HepG2 (cell line): ENCODE results near the gene TRAPPC1. TPM values are rescaled to one million over a fixed set of nuclear protein-coding genes. Genes with fewer than 3 reads are reported as not detected.

ENCODE experiments used
- ATAC-seq: fragments of 200-7000 bp; cut with Tn5 transposase; 3 replicates; pipeline ENCODE4 v1.9.1; 2020; ENCODE audit warnings: mild to moderate bottlenecking, moderate library complexity
- BruUV-seq: library from RNA; stranded (reverse); fragments of 400-500 nt; replicated peaks from 2 replicates; lab custom pipeline; 2021; lab: Mats Ljungman, UMichigan
- CTCF ChIA-PET: fragments of 300-600 bp; formaldehyde crosslinking; extraction: SDS; loops from one replicate; lab custom pipeline; 2021; ENCODE audit warnings: low total read pairs, inconsistent platforms, low intra/inter-chr PET ratio; lab: Yijun Ruan, JAX
- POLR2A ChIA-PET: fragments of 350-600 bp; sonication (Branson Sonifier 250); formaldehyde crosslinking; loops from one replicate; lab custom pipeline; 2020; ENCODE audit warnings: antibody characterized with exemption, inconsistent platforms; lab: Yijun Ruan, JAX
- DNase-seq: peaks from one replicate; pipeline ENCODE4 v3.0.0-alpha.2; 2015; ENCODE audit warnings: low spot score
- FAIRE-seq: peaks from 3 replicates; lab custom pipeline; 2011; peaks lifted over from hg19 to GRCh38; lab: Jason Lieb, UNC
- H2AFZ ChIP-seq: one replicate; pipeline ENCODE4 v1.6.1; 2011; ENCODE audit warnings: low read length, inconsistent platforms
- H3K27ac ChIP-seq: fragments of 300-600 bp; 3 replicates; pipeline ENCODE4 v1.8.0; 2011; ENCODE audit warnings: mixed run types, mild to moderate bottlenecking, mixed read lengths, low read length, inconsistent platforms; ENCODE audit not compliant: insufficient read depth; ENCODE audit errors: extremely low read length
- H3K27me3 ChIP-seq, 2 experiments: fragments of 200-600 bp in 1 of 2; 2 replicates in 1 of 2; 3 replicates in 1 of 2; pipeline versions ENCODE4 v1.6.0 to v1.8.0; 2011; ENCODE audit warnings: low read length in 2 of 2, mild to moderate bottlenecking in 2 of 2, moderate library complexity in 2 of 2, inconsistent platforms in 1 of 2; ENCODE audit not compliant: insufficient read depth in 2 of 2, control insufficient read depth in 1 of 2
- H3K36me3 ChIP-seq, 2 experiments: fragments of 200-600 bp in 1 of 2; replicated peaks in 1 of 2; 2 replicates in 1 of 2; 3 replicates in 1 of 2; pipeline versions ENCODE4 v1.5.1 to v1.8.0; 2011; ENCODE audit warnings: low read length in 2 of 2, inconsistent platforms in 1 of 2; ENCODE audit not compliant: insufficient read depth in 2 of 2, control insufficient read depth in 1 of 2
- H3K4me1 ChIP-seq: 2 replicates; pipeline ENCODE4 v1.5.1; 2012; ENCODE audit warnings: low read length, inconsistent platforms; ENCODE audit not compliant: insufficient read depth
- H3K4me2 ChIP-seq: 2 replicates; pipeline ENCODE4 v1.6.0; 2011; ENCODE audit warnings: low read depth, low read length, inconsistent platforms
- H3K4me3 ChIP-seq, 3 experiments: fragments of 200-600 bp in 1 of 3; sonication (generic), shearing (Covaris generic) in 1 of 3; replicated peaks in 1 of 3; 2 replicates each; pipeline ENCODE4 v1.5.1; 2011 to 2016; ENCODE audit warnings: low read length in 3 of 3, inconsistent platforms in 2 of 3, low read depth in 2 of 3, mild to moderate bottlenecking in 2 of 3, control low read depth in 1 of 3, mixed read lengths in 1 of 3; ENCODE audit not compliant: insufficient read depth in 1 of 3
- H3K79me2 ChIP-seq: one replicate; pipeline ENCODE4 v1.6.1; 2011; ENCODE audit warnings: low read length, inconsistent platforms; ENCODE audit not compliant: insufficient read depth
- H3K9ac ChIP-seq: 2 replicates; pipeline ENCODE4 v1.6.0; 2011; ENCODE audit warnings: mild to moderate bottlenecking, low read depth, low read length, inconsistent platforms; ENCODE audit not compliant: insufficient read depth
- H3K9me3 ChIP-seq: 2 replicates; pipeline ENCODE4 v1.5.1; 2012; ENCODE audit warnings: mild to moderate bottlenecking, low read length
- H4K20me1 ChIP-seq: 2 replicates; pipeline ENCODE4 v1.6.0; 2011; ENCODE audit warnings: inconsistent platforms, mild to moderate bottlenecking, low read length, moderate library complexity; ENCODE audit not compliant: insufficient read depth
- FOXA3 ChIP-seq: IDR thresholded peaks from 2 replicates; pipeline ENCODE4 v1.6.1; 2016; ENCODE audit warnings: missing genetic modification reagents, missing compliant biosample characterization
- IKZF1 ChIP-seq: fragments of 450-650 bp; IDR thresholded peaks from 2 replicates; pipeline ENCODE4 v1.7.1; 2016
- NFYC ChIP-seq: IDR thresholded peaks from 2 replicates; pipeline ENCODE4 v1.6.1; 2016; ENCODE audit warnings: missing genetic modification reagents, missing compliant biosample characterization
- RNF2 ChIP-seq: fragments of 450-650 bp; conservative IDR thresholded peaks from 2 replicates; pipeline ENCODE4 v1.6.1; 2016; ENCODE audit warnings: low read depth
- TAF15 ChIP-seq: fragments of 200-400 bp; formaldehyde crosslinking; IDR thresholded peaks from one replicate; pipeline ENCODE4 v1.6.1; 2018; ENCODE audit warnings: mild to moderate bottlenecking, low read depth, low read length; ENCODE audit not compliant: poor library complexity, severe bottlenecking
- TARDBP ChIP-seq: sonication (generic); formaldehyde crosslinking; IDR thresholded peaks from 2 replicates; pipeline ENCODE4 v1.8.0; 2022; ENCODE audit warnings: mild to moderate bottlenecking, missing genetic modification reagents
- TOE1 ChIP-seq: sonication (generic); formaldehyde crosslinking; IDR thresholded peaks from 2 replicates; pipeline ENCODE4 v1.4.0; 2020; ENCODE audit warnings: mild to moderate bottlenecking, missing genetic modification reagents
- ZNF564 ChIP-seq: sonication (generic); formaldehyde crosslinking; IDR thresholded peaks from 2 replicates; pipeline ENCODE4 v1.8.1; 2023; ENCODE audit warnings: mild to moderate bottlenecking, missing genetic modification reagents
- ZNF615 ChIP-seq: sonication (generic); formaldehyde crosslinking; IDR thresholded peaks from 2 replicates; pipeline ENCODE4 v1.5.0; 2020; ENCODE audit warnings: mild to moderate bottlenecking, missing genetic modification reagents, borderline replicate concordance
- ZNF768 ChIP-seq: sonication (generic); formaldehyde crosslinking; IDR thresholded peaks from 2 replicates; pipeline ENCODE4 v1.4.0; 2020; ENCODE audit warnings: missing genetic modification reagents
- ZSCAN22 ChIP-seq: sonication (generic); formaldehyde crosslinking; IDR thresholded peaks from 2 replicates; pipeline ENCODE4 v1.4.0; 2020; ENCODE audit warnings: mild to moderate bottlenecking, missing genetic modification reagents
- ZZZ3 ChIP-seq: sonication (generic); formaldehyde crosslinking; IDR thresholded peaks from 2 replicates; pipeline ENCODE4 v1.4.0; 2020; ENCODE audit warnings: missing genetic modification reagents, mild to moderate bottlenecking, borderline replicate concordance
- WGBS: methylation state at CpG from one replicate; pipeline ENCODE4 v1.1.6; 2017; ENCODE audit warnings: low lambda C conversion rate; 5-methylcytosine and 5-hydroxymethylcytosine counted together
- in situ Hi-C: cut with HindIII; loops from 2 replicates; pipeline ENCODE4 v1.10.0; 2017; ENCODE audit warnings: low pct_unique_long_range_greater_than_20kb; ENCODE audit not compliant: extremely low pct_ligation_motif_present
- intact Hi-C: fragments of 100-400 bp; cut with micrococcal nuclease; formaldehyde crosslinking; loops from one replicate; pipeline ENCODE4 v1.10.0; 2022; ENCODE audit not compliant: unreplicated experiment
- polyA plus RNA-seq, 8 experiments: library from polyadenylated mRNA; depleted of rRNA in 3 of 8; stranded (reverse) in 7 of 8; unstranded in 1 of 8; fragments of >200 nt; fragmentation: Illumina TruSeq in 4 of 8; extraction: Trizol in 4 of 8; gene quantifications; 2 replicates each; pipeline versions ENCODE4 v1.2.1 to v1.2.3, GENCODE V29; 2011 to 2016; ENCODE audit warnings: low read depth in 4 of 8, missing spikeins in 1 of 8, mixed read lengths in 1 of 8; ENCODE audit not compliant: insufficient read depth in 1 of 8
- total RNA-seq, 5 experiments: library from RNA; depleted of rRNA; stranded (reverse); fragments of >200 nt; fragmentation: Illumina TruSeq; extraction: Trizol; gene quantifications; 2 replicates each; pipeline ENCODE4 v1.2.3, GENCODE V29; 2016; ENCODE audit warnings: low read depth in 1 of 5
- TF ChIP-seq, protein P1 (sequence below): sonication (generic); formaldehyde crosslinking; IDR thresholded peaks from 2 replicates; pipeline ENCODE4 v1.4.0; 2020; ENCODE audit warnings: missing genetic modification reagents
- TF ChIP-seq, protein P2 (sequence below): sonication (generic); formaldehyde crosslinking; IDR thresholded peaks from 2 replicates; pipeline ENCODE4 v1.4.0; 2020; ENCODE audit warnings: missing genetic modification reagents

Gene TRAPPC1
- total and polyA plus RNA-seq, 2 of the 13 experiments (the other 11 are each of a cell fraction or from before 2014, with no cell fraction given) = 28.1 to 44.9 TPM

DNA sequence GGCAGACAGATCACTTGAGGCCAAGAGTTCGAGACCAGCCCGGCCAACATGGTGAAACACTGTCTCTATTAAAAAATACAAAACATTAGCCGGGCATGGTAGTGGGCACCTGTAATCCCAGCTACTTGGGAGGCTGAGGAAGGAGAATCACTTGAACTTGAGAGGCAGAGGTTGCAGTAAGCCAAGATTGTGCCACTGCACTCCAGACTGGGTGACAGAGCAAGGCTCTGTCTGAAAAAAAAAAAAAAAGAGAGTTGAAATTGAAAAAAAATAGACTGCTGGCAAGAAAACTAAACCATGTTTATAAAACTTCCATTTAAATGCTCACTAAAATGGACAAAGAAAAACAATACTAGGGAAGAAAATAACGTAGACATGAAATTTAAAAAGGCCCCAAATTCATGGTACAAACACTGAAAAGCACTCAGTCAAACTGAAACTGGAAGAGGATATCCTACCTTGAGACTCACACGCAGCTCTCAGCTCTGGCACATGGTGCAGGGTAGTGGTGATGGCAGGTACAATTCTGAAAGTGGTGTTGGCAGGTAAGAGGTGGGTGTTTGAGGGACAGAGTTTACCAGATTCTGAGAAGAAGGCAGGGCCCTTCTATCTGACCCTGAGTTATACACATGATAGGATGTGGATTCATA lies 19.5 kb upstream of the TRAPPC1 start:
- in situ Hi-C loops (no loop called here), intact Hi-C loops (no loop called here)
- POLR2A ChIA-PET = no interaction called here
- DNase-seq (no peak), ATAC-seq (no peak), FAIRE-seq (no peak)
- Histone ChIP-seq H3K79me2 (no peaks in the 10 kb centered on the region), H2AFZ (no peak overlapping the region), H3K4me2 (no peak overlapping the region), H3K36me3 (peaks cover 1 to 28% of the 10 kb centered on the region in 2 experiments; a peak in 2 of 5 replicates), H3K27ac (no peak overlapping the region), H4K20me1 (no peaks in the 10 kb centered on the region), H3K4me1 (no peaks in the 10 kb centered on the region), H3K9ac (no peak overlapping the region), H3K27me3 (no peaks in the 10 kb centered on the region), H3K4me3 (no peak overlapping the region), H3K9me3 (no peaks in the 10 kb centered on the region)
- 78% methylated on average over 5 of the region's 5 CpGs for WGBS
- no peak for TF ChIP-seq ZNF564 (CRISPR knock-in tag)
- TF ChIP-seq, protein P1, sequence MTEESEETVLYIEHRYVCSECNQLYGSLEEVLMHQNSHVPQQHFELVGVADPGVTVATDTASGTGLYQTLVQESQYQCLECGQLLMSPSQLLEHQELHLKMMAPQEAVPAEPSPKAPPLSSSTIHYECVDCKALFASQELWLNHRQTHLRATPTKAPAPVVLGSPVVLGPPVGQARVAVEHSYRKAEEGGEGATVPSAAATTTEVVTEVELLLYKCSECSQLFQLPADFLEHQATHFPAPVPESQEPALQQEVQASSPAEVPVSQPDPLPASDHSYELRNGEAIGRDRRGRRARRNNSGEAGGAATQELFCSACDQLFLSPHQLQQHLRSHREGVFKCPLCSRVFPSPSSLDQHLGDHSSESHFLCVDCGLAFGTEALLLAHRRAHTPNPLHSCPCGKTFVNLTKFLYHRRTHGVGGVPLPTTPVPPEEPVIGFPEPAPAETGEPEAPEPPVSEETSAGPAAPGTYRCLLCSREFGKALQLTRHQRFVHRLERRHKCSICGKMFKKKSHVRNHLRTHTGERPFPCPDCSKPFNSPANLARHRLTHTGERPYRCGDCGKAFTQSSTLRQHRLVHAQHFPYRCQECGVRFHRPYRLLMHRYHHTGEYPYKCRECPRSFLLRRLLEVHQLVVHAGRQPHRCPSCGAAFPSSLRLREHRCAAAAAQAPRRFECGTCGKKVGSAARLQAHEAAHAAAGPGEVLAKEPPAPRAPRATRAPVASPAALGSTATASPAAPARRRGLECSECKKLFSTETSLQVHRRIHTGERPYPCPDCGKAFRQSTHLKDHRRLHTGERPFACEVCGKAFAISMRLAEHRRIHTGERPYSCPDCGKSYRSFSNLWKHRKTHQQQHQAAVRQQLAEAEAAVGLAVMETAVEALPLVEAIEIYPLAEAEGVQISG (CRISPR knock-in tag) = no peak
- no peak for TF ChIP-seq ZZZ3
- no TSS peak for BruUV-seq
- CTCF ChIA-PET = no interaction called here

DNA sequence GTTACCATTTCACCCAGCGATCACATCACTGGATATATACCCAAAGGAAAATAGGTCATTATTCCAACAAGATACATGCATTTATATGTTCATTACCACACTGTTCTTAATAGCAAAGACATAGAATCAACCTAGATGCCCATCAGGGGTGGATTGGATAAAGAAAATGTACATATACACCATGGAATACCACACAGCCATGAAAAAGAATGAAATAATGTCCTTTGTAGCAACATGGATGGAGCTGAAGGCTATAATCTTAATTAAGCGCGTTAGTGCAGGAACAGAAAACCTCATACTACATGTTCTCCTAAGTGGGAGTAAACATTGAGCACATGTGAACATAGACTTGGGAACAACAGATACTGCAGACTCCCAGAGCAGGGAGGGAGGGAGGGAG lies 18.8 kb upstream of the TRAPPC1 start:
- H3K36me3 ChIP-seq = peaks cover 3 to 35% of the 10 kb centered on the region in 2 experiments; a peak in 3 of 5 replicates
- ATAC-seq (no peak), DNase-seq (no peak), FAIRE-seq (no peak)
- no peaks in the 10 kb centered on the region for H3K9me3 ChIP-seq
- intact Hi-C loops (no loop called here), in situ Hi-C loops (no loop called here)
- ChIA-PET CTCF (no interaction called here), POLR2A (no interaction called here)
- H3K4me3 ChIP-seq = no peak overlapping the region
- no peaks in the 10 kb centered on the region for H4K20me1 ChIP-seq
- no TSS peak for BruUV-seq
- no peak overlapping the region for H3K4me2 ChIP-seq
- no peak overlapping the region for H3K27ac ChIP-seq
- H2AFZ ChIP-seq = no peak overlapping the region
- 80% methylated on average over 3 of the region's 3 CpGs for WGBS
- H3K27me3 ChIP-seq = no peaks in the 10 kb centered on the region
- H3K4me1 ChIP-seq = no peaks in the 10 kb centered on the region
- no peaks in the 10 kb centered on the region for H3K79me2 ChIP-seq
- no peak overlapping the region for H3K9ac ChIP-seq
- TF ChIP-seq FOXA3 (no peak), ZNF768 (CRISPR knock-in tag) (no peak), ZSCAN22 (CRISPR knock-in tag) (no peak), RNF2 (no peak), ZNF615 (CRISPR knock-in tag) (no peak), TARDBP (CRISPR knock-in tag) (no peak), IKZF1 (no peak), TOE1 (no peak), TAF15 (no peak), NFYC (CRISPR knock-in tag) (no peak)
- TF ChIP-seq, protein P2, sequence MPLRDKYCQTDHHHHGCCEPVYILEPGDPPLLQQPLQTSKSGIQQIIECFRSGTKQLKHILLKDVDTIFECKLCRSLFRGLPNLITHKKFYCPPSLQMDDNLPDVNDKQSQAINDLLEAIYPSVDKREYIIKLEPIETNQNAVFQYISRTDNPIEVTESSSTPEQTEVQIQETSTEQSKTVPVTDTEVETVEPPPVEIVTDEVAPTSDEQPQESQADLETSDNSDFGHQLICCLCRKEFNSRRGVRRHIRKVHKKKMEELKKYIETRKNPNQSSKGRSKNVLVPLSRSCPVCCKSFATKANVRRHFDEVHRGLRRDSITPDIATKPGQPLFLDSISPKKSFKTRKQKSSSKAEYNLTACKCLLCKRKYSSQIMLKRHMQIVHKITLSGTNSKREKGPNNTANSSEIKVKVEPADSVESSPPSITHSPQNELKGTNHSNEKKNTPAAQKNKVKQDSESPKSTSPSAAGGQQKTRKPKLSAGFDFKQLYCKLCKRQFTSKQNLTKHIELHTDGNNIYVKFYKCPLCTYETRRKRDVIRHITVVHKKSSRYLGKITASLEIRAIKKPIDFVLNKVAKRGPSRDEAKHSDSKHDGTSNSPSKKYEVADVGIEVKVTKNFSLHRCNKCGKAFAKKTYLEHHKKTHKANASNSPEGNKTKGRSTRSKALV (CRISPR knock-in tag) = no peak
